ENCODE data around the gene ADCY9. TPM values are rescaled to one million over a fixed set of nuclear protein-coding genes. Genes with fewer than 3 reads are reported as not detected.
A peak's percentile ranks its signal among the peaks of the same experiment; 100 is the strongest.

Gene ADCY9
- polyA plus RNA-seq, 2 of the 4 experiments (the other 2 are of a cell fraction), result 6.2 to 7.6 TPM

DNA sequence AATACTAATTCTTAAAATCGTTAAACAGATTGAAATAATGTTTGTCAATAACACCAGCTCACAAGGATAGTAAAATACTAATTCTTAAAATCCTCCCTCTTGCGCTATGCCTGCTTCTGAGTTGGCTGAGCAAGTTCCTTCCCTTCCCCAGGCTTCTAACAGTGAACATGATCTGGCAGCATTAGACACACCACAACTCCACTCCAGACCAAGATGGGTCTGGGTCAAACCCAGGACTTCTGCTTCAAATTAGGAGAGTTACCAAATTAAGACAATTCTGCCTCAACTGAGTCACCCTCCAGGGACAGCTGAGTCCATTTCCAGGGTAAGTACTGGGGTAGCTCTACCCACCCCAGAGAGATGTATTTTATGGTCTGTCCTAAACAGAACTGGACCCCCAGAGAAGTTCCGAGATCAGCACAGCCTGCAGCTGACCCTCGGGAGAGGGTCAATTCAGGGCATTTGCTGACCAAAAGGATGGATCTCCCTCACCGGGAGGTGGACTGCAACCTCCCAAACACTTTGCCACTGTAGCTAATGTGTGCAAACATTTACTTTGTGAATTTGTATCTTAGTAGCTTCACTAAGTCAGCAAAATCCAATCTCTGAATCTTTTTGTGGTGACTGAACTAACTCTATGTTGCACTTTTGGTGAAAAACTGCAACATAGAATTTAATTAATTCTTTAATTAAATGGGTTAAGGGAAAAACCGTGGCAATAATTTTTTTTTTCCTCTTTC lies 48.8 kb downstream of the ADCY9 start:
- Histone ChIP-seq H3K4me1 (peaks cover 10% of the 10 kb centered on the region), H3K4me2 (peak overlapping the region; percentile 49), H3K27ac (0 out of 6 replicates have a peak overlapping the region, but pooled peaks of 1 of the 2 experiments have one; percentile 4), H3K9me3 (peaks cover 9% of the 10 kb centered on the region; the same call in 2 of the 3 replicates), H3K4me3 (no peak overlapping the region)
- ATAC-seq (peak in 1 of 2 experiments; percentile 13; a peak in 1 of 6 replicates), FAIRE-seq (no peak), DNase-seq (ENCODE audit: low read depth in 1 of 2, low spot score in 1 of 2) (no peak)
- TF ChIP-seq, protein P1, sequence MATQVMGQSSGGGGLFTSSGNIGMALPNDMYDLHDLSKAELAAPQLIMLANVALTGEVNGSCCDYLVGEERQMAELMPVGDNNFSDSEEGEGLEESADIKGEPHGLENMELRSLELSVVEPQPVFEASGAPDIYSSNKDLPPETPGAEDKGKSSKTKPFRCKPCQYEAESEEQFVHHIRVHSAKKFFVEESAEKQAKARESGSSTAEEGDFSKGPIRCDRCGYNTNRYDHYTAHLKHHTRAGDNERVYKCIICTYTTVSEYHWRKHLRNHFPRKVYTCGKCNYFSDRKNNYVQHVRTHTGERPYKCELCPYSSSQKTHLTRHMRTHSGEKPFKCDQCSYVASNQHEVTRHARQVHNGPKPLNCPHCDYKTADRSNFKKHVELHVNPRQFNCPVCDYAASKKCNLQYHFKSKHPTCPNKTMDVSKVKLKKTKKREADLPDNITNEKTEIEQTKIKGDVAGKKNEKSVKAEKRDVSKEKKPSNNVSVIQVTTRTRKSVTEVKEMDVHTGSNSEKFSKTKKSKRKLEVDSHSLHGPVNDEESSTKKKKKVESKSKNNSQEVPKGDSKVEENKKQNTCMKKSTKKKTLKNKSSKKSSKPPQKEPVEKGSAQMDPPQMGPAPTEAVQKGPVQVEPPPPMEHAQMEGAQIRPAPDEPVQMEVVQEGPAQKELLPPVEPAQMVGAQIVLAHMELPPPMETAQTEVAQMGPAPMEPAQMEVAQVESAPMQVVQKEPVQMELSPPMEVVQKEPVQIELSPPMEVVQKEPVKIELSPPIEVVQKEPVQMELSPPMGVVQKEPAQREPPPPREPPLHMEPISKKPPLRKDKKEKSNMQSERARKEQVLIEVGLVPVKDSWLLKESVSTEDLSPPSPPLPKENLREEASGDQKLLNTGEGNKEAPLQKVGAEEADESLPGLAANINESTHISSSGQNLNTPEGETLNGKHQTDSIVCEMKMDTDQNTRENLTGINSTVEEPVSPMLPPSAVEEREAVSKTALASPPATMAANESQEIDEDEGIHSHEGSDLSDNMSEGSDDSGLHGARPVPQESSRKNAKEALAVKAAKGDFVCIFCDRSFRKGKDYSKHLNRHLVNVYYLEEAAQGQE (IDR thresholded peaks at IDR 0.05), result no peak
- TF ChIP-seq HOXA7 (CRISPR knock-in tag; IDR thresholded peaks at IDR 0.05), result no peak
- TF ChIP-seq HEYL (CRISPR knock-in tag; IDR thresholded peaks at IDR 0.05), result no peak
- TF ChIP-seq JUN (IDR thresholded peaks at IDR 0.05), result no peak
- TF ChIP-seq GATA3 (IDR thresholded peaks at IDR 0.05; ENCODE audit: borderline replicate concordance), result no peak
- TF ChIP-seq HOXB13 (CRISPR knock-in tag; IDR thresholded peaks at IDR 0.05; ENCODE audit: low read depth), result no peak
- TF ChIP-seq, protein P2, sequence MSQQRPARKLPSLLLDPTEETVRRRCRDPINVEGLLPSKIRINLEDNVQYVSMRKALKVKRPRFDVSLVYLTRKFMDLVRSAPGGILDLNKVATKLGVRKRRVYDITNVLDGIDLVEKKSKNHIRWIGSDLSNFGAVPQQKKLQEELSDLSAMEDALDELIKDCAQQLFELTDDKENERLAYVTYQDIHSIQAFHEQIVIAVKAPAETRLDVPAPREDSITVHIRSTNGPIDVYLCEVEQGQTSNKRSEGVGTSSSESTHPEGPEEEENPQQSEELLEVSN (IDR thresholded peaks at IDR 0.05; ENCODE audit: borderline replicate concordance, low read depth), result no peak
- TF ChIP-seq, protein P3, sequence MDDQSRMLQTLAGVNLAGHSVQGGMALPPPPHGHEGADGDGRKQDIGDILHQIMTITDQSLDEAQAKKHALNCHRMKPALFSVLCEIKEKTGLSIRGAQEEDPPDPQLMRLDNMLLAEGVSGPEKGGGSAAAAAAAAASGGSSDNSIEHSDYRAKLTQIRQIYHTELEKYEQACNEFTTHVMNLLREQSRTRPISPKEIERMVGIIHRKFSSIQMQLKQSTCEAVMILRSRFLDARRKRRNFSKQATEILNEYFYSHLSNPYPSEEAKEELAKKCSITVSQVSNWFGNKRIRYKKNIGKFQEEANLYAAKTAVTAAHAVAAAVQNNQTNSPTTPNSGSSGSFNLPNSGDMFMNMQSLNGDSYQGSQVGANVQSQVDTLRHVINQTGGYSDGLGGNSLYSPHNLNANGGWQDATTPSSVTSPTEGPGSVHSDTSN (IDR thresholded peaks at IDR 0.05), result no peak
- TF ChIP-seq, protein P4, sequence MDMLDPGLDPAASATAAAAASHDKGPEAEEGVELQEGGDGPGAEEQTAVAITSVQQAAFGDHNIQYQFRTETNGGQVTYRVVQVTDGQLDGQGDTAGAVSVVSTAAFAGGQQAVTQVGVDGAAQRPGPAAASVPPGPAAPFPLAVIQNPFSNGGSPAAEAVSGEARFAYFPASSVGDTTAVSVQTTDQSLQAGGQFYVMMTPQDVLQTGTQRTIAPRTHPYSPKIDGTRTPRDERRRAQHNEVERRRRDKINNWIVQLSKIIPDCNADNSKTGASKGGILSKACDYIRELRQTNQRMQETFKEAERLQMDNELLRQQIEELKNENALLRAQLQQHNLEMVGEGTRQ (IDR thresholded peaks at IDR 0.05), result no peak
- TF ChIP-seq ZC3H11A (IDR thresholded peaks at IDR 0.05), result no peak
- no peak for TF ChIP-seq JUNB (IDR thresholded peaks at IDR 0.05)
- no peak for TF ChIP-seq EHMT2 (IDR thresholded peaks at IDR 0.05; ENCODE audit: low read depth)
- CTCF ChIA-PET, result interaction anchor here (0.5 to 1.2 kb wide), 4 partner anchors 58 to 187 kb away, joined by 3 to 4 read pairs (median 3); no protein-coding TSS in a partner anchor
- 39% methylated on average over 6 of the region's 6 CpGs for WGBS (ENCODE audit: missing lambda C conversion rate)
- POLR2A ChIA-PET, result no interaction called here

DNA sequence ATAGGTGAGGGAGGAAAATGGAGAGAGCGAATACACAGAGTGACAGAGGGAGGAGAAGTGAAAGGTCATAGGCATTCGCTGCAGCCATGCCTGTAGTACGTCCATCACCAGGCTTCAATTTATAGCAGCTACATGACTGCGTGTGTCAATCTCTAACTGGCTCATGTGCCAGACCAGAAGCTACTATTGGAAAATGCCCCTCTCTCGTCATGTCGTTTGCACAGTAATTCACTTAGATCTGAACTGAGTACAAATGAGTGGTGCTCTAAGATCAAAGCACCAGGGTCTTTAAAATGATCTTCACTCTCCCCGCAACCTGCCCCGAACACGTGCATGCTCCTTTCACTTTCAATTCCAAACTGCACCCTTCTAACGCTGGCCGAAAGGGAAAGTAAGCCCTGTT lies 51.3 kb downstream of the ADCY9 start:
- WGBS (ENCODE audit: missing lambda C conversion rate), result 87% methylated on average over 11 of the region's 11 CpGs

More for the DNA sequence above, 51.3 kb downstream of the ADCY9 start:
- no peak overlapping the region for H3K27ac ChIP-seq
- H3K4me1 ChIP-seq, result peaks cover 10% of the 10 kb centered on the region
- no peak for DNase-seq (ENCODE audit: low read depth in 1 of 2, low spot score in 1 of 2)
- no peak overlapping the region for H3K4me3 ChIP-seq
- no peak overlapping the region for H3K4me2 ChIP-seq
- H3K9me3 ChIP-seq, result peaks cover 34% of the 10 kb centered on the region; the same call in 2 of the 3 replicates
- no peak for ATAC-seq
- no peak for FAIRE-seq
- TF ChIP-seq, protein P5, sequence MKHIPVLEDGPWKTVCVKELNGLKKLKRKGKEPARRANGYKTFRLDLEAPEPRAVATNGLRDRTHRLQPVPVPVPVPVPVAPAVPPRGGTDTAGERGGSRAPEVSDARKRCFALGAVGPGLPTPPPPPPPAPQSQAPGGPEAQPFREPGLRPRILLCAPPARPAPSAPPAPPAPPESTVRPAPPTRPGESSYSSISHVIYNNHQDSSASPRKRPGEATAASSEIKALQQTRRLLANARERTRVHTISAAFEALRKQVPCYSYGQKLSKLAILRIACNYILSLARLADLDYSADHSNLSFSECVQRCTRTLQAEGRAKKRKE (CRISPR knock-in tag; IDR thresholded peaks at IDR 0.05; ENCODE audit: low read depth), result no peak
- TF ChIP-seq RAD21 (conservative IDR thresholded peaks at IDR 0.05 in 1 of 2, IDR thresholded peaks at IDR 0.05 in 1 of 2) (no peak), JUN (IDR thresholded peaks at IDR 0.05) (no peak), NPAS2 (CRISPR knock-in tag; IDR thresholded peaks at IDR 0.05; ENCODE audit: borderline replicate concordance) (no peak), BHLHE40 (IDR thresholded peaks at IDR 0.05; ENCODE audit: low read depth, low read length) (no peak), ZFP36 (IDR thresholded peaks at IDR 0.05; ENCODE audit: borderline replicate concordance, partially characterized antibody) (no peak), CEBPB (IDR thresholded peaks at IDR 0.05) (no peak), EP300 (IDR thresholded peaks at IDR 0.05) (no peak), MYC (IDR thresholded peaks at IDR 0.05; ENCODE audit: borderline replicate concordance, low read length) (no peak), TP53 (CRISPR knock-in tag; IDR thresholded peaks at IDR 0.05) (no peak)
- TF ChIP-seq, protein P6, sequence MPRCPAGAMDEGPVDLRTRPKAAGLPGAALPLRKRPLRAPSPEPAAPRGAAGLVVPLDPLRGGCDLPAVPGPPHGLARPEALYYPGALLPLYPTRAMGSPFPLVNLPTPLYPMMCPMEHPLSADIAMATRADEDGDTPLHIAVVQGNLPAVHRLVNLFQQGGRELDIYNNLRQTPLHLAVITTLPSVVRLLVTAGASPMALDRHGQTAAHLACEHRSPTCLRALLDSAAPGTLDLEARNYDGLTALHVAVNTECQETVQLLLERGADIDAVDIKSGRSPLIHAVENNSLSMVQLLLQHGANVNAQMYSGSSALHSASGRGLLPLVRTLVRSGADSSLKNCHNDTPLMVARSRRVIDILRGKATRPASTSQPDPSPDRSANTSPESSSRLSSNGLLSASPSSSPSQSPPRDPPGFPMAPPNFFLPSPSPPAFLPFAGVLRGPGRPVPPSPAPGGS (IDR thresholded peaks at IDR 0.05), result no peak
- CTCF ChIA-PET, result interaction anchor here (0.6 to 2.0 kb wide), 2 partner anchors 18 to 29 kb away, joined by 4 to 8 read pairs; no protein-coding TSS in a partner anchor
- POLR2A ChIA-PET, result no interaction called here

Data from A549 (cell line).